B cell (primary cell): Measurements from ENCODE around the gene ACAD10. TPM values are rescaled to one million over a fixed set of nuclear protein-coding genes. Genes with fewer than 3 reads are reported as not detected.
"Not testable (repeated sequence)": the region's sequence is repeated elsewhere in the genome, so short reads cannot be mapped to it uniquely, and the experiment has no call there.

ENCODE experiments used
- ATAC-seq: fragments of 200-7000 bp; cut with Tn5 transposase; one replicate; pipeline ENCODE4 v1.10.0; 2021; ENCODE audit warnings: low read depth, mild to moderate bottlenecking, moderate number of reproducible peaks, moderate library complexity
- CTCF ChIA-PET: fragments of 350-600 bp; sonication (Branson Sonifier 250); formaldehyde crosslinking; loops from one replicate; lab custom pipeline; 2021; ENCODE audit warnings: antibody characterized with exemption, inconsistent platforms; lab: Charles Lee
- POLR2A ChIA-PET: fragments of 350-600 bp; sonication (Branson Sonifier 250); formaldehyde crosslinking; loops from one replicate; lab custom pipeline; 2021; ENCODE audit warnings: antibody characterized with exemption; lab: Charles Lee
- DNase-seq: peaks from one replicate; pipeline ENCODE4 v3.0.0; 2013
- H2AFZ ChIP-seq: 2 replicates; pipeline ENCODE4 v1.6.1; 2012; ENCODE audit warnings: mild to moderate bottlenecking, low read depth, low read length; ENCODE audit not compliant: insufficient read depth, poor library complexity, severe bottlenecking
- H3K27ac ChIP-seq, 2 donors: 1 replicate in 1 of 2; 2 replicates in 1 of 2; pipeline ENCODE4 v1.5.1; 2012 to 2013; ENCODE audit warnings: low read length in 2 of 2, mild to moderate bottlenecking in 2 of 2, moderate library complexity in 1 of 2
- H3K27me3 ChIP-seq, 4 experiments: fragments of 200-600 bp in 1 of 4; sonication (generic) in 1 of 4; replicated peaks in 1 of 4; 1 replicate in 2 of 4; 2 replicates in 2 of 4; pipeline versions ENCODE4 v1.6.1 to v1.7.0; 2013 to 2016; ENCODE audit warnings: low read length in 3 of 4, mild to moderate bottlenecking in 2 of 4, mixed read lengths in 1 of 4, moderate library complexity in 1 of 4; ENCODE audit not compliant: insufficient read depth in 4 of 4, control insufficient read depth in 3 of 4; ENCODE audit errors: control extremely low read depth in 1 of 4
- H3K36me3 ChIP-seq, 2 experiments: replicated peaks in 1 of 2; 1 replicate in 1 of 2; 2 replicates in 1 of 2; pipeline versions ENCODE4 v1.6.1 to v1.7.1; 2013; ENCODE audit warnings: low read length in 1 of 2; ENCODE audit not compliant: insufficient read depth in 2 of 2, control insufficient read depth in 1 of 2; ENCODE audit errors: control extremely low read depth in 1 of 2, extremely low read depth in 1 of 2
- H3K4me1 ChIP-seq, 2 donors: fragments of 200-600 bp in 1 of 2; sonication (generic) in 1 of 2; 1 replicate in 1 of 2; 2 replicates in 1 of 2; pipeline versions ENCODE4 v1.5.1 to v1.6.1; 2013 to 2017; ENCODE audit warnings: low read length in 2 of 2; ENCODE audit not compliant: control insufficient read depth in 2 of 2, insufficient read depth in 2 of 2
- H3K4me2 ChIP-seq: replicated peaks from 2 replicates; pipeline ENCODE3; 2012; ENCODE audit warnings: mild to moderate bottlenecking, low read depth, low read length; ENCODE audit not compliant: poor library complexity, severe bottlenecking
- H3K4me3 ChIP-seq, 5 experiments: fragments of 200-600 bp in 1 of 5; sonication (generic) in 1 of 5; 1 replicate in 3 of 5; 2 replicates in 2 of 5; pipeline versions ENCODE4 v1.5.1 to v1.7.0; 2011 to 2016; ENCODE audit warnings: low read length in 4 of 5, mild to moderate bottlenecking in 4 of 5, low read depth in 2 of 5, control low read depth in 1 of 5, moderate library complexity in 1 of 5; ENCODE audit not compliant: insufficient read depth in 1 of 5; ENCODE audit errors: control extremely low read depth in 1 of 5, extremely low read depth in 1 of 5
- H3K79me2 ChIP-seq: fragments of 200-600 bp; sonication (generic); one replicate; pipeline ENCODE4 v1.6.0; 2016; ENCODE audit warnings: low read length; ENCODE audit not compliant: control insufficient read depth, insufficient read depth
- H3K9ac ChIP-seq: fragments of 200-600 bp; sonication (generic); 2 replicates; pipeline ENCODE4 v1.6.1; 2017; ENCODE audit warnings: mild to moderate bottlenecking, low read length, moderate library complexity
- H3K9me3 ChIP-seq, 3 donors: one replicate each; pipeline versions ENCODE4 v1.6.1 to v1.7.1; 2013; ENCODE audit warnings: low read length in 2 of 3; ENCODE audit not compliant: control insufficient read depth in 2 of 3, insufficient read depth in 1 of 3; ENCODE audit errors: control extremely low read depth in 1 of 3
- H4K20me1 ChIP-seq: 2 replicates; pipeline ENCODE4 v1.6.0; 2012; ENCODE audit warnings: mild to moderate bottlenecking, low read length; ENCODE audit not compliant: insufficient read depth, control insufficient read depth, poor library complexity, severe bottlenecking
- H3K27ac Mint-ChIP-seq: one replicate; pipeline ENCODE4 v1.8.0; 2021; ENCODE audit warnings: mixed read lengths
- H3K27me3 Mint-ChIP-seq: one replicate; pipeline ENCODE4 v1.8.0; 2021; ENCODE audit warnings: mixed read lengths
- H3K4me1 Mint-ChIP-seq: one replicate; pipeline ENCODE4 v1.8.0; 2021; ENCODE audit warnings: mixed read lengths
- H3K4me3 Mint-ChIP-seq: one replicate; pipeline ENCODE4 v1.8.0; 2021; ENCODE audit warnings: mixed read lengths
- H3K9me3 Mint-ChIP-seq: one replicate; pipeline ENCODE4 v1.8.0; 2022; ENCODE audit warnings: mixed read lengths; ENCODE audit not compliant: insufficient read depth
- EZH2 ChIP-seq: IDR thresholded peaks from 2 replicates; pipeline ENCODE4 v1.6.1; 2012; ENCODE audit warnings: borderline replicate concordance, low read depth, mild to moderate bottlenecking, moderate library complexity, low read length; ENCODE audit not compliant: insufficient read depth, poor library complexity, severe bottlenecking
- WGBS: methylation state at CpG from one replicate; pipeline ENCODE4 v1.1.5; 2013; ENCODE audit warnings: missing lambda C conversion rate; ENCODE audit not compliant: insufficient coverage; 5-methylcytosine and 5-hydroxymethylcytosine counted together
- intact Hi-C: fragments of 100-400 bp; cut with micrococcal nuclease; formaldehyde crosslinking; loops from one replicate; pipeline ENCODE4 v1.10.0; 2022
- polyA plus RNA-seq: library from polyadenylated mRNA; depleted of rRNA; stranded (reverse); fragments of >200 nt; gene quantifications from 2 replicates; pipeline ENCODE4 v1.2.3, GENCODE V29; 2012
- total RNA-seq, 2 donors: library from RNA; stranded (reverse); fragments of 120-200 nt in 1 of 2; gene quantifications; 1 replicate in 1 of 2; 2 replicates in 1 of 2; pipeline versions ENCODE4 v1.2.3 to v1.2.4, GENCODE V29; 2013 to 2022
- TF ChIP-seq, protein P1 (sequence below): fragments of 200-600 bp; IDR thresholded peaks from one replicate; pipeline ENCODE4 v1.8.0; 2022; ENCODE audit warnings: antibody characterized with exemption, mild to moderate bottlenecking

ACAD10 gene
- total and polyA plus RNA-seq, 2 donors (not counting 1 experiment from before 2014, with no cell fraction given), result 38.1 to 48.6 TPM

DNA sequence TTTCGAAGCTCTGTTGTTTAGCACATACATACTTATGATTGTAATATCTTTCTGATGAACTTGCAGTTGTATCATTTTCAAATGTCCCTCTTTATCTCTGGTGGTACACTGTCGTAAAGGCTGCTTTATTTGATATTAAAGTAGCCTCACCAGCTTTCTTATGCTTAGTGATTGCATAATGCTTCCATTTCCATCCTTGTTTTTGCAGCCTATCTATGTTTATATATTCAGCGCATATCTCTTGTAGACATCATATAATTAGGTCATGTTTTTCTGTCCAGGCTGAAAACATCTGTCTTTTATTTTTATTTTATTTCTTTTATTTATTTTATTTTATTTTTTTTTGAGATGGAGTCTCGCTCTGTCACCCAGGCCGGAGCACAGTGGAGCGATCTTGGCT lies 34.6 kb downstream of the ACAD10 start:
- ATAC-seq (no peak), DNase-seq (no peak)
- no peaks in the 10 kb centered on the region for H3K9me3 Mint-ChIP-seq
- H3K9me3 ChIP-seq, result no peaks in the 10 kb centered on the region
- H3K4me3 Mint-ChIP-seq, result no peak overlapping the region
- H3K27me3 Mint-ChIP-seq, result no peaks in the 10 kb centered on the region
- WGBS, result 100% methylated on average over 2 of the region's 6 CpGs
- no peaks in the 10 kb centered on the region for H3K4me1 Mint-ChIP-seq
- no peaks in the 10 kb centered on the region for H3K4me1 ChIP-seq
- H3K4me2 ChIP-seq, result no peak overlapping the region
- no peak for TF ChIP-seq EZH2
- TF ChIP-seq, protein P1, sequence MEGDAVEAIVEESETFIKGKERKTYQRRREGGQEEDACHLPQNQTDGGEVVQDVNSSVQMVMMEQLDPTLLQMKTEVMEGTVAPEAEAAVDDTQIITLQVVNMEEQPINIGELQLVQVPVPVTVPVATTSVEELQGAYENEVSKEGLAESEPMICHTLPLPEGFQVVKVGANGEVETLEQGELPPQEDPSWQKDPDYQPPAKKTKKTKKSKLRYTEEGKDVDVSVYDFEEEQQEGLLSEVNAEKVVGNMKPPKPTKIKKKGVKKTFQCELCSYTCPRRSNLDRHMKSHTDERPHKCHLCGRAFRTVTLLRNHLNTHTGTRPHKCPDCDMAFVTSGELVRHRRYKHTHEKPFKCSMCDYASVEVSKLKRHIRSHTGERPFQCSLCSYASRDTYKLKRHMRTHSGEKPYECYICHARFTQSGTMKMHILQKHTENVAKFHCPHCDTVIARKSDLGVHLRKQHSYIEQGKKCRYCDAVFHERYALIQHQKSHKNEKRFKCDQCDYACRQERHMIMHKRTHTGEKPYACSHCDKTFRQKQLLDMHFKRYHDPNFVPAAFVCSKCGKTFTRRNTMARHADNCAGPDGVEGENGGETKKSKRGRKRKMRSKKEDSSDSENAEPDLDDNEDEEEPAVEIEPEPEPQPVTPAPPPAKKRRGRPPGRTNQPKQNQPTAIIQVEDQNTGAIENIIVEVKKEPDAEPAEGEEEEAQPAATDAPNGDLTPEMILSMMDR, result no peak
- POLR2A ChIA-PET, result no interaction called here
- H3K4me3 ChIP-seq, result no peak overlapping the region
- no peaks in the 10 kb centered on the region for H3K27me3 ChIP-seq
- CTCF ChIA-PET, result no interaction called here
- no peak overlapping the region for H3K27ac Mint-ChIP-seq
- intact Hi-C loops, result no loop called here
- no peak overlapping the region for H3K27ac ChIP-seq
- peaks cover 7 to 36% of the 10 kb centered on the region in 2 experiments for H3K36me3 ChIP-seq
- no peaks in the 10 kb centered on the region for H3K79me2 ChIP-seq
- no peak overlapping the region for H3K9ac ChIP-seq
- no peak overlapping the region for H2AFZ ChIP-seq
- no peaks in the 10 kb centered on the region for H4K20me1 ChIP-seq

DNA sequence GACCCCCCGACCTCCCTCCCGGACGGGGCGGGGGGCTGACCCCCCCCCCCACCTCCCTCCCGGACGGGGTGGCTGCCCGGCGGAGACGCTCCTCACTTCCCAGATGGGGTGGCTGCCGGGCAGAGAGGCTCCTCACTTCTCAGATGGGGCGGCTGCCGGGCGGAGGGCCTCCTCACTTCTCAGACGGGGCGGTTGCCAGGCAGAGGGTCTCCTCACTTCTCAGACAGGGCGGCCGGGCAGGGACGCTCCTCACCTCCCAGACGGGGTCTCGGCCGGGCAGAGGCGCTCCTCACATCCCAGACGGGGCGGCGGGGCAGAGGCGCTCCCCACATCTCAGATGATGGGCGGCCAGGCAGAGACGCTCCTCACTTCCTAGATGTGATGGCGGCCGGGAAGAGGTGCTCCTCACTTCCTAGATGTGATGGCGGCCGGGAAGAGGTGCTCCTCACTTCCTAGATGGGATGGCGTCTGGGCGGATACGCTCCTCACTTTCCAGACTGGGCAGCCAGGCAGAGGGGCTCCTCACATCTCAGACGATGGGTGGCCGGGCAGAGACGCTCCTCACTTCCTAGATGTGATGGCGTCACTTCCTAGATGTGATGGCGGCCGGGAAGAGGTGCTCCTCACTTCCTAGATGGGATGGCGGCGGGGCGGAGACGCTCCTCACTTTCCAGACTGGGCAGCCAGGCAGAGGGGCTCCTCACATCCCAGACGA lies 38.0 kb downstream of the ACAD10 start:
- H3K79me2 ChIP-seq, ATAC-seq, H3K9me3 ChIP-seq, H3K4me2 ChIP-seq, H3K27ac Mint-ChIP-seq, CTCF ChIA-PET, H3K27me3 ChIP-seq, H2AFZ ChIP-seq, H3K9me3 Mint-ChIP-seq, POLR2A ChIA-PET, H3K9ac ChIP-seq, DNase-seq, intact Hi-C loops, H3K4me3 ChIP-seq, H3K4me3 Mint-ChIP-seq, H4K20me1 ChIP-seq, H3K4me1 Mint-ChIP-seq, H3K4me1 ChIP-seq, H3K27ac ChIP-seq, H3K27me3 Mint-ChIP-seq: not testable (repeated sequence)
- 98% methylated on average over 17 of the region's 46 CpGs for whole genome bisulfite sequencing
- peaks cover 3 to 14% of the 10 kb centered on the region in 2 experiments for H3K36me3 ChIP-seq
